Measurements from ENCODE around the gene FAM227A.

GRCh38 chr22:38645430-38645829, 10.8 kb downstream of the FAM227A start:
- TF ChIP-seq RAD21 (IDR thresholded peaks at IDR 0.05; ENCODE audit: low read depth) (no peak), ZBTB7A (IDR thresholded peaks at IDR 0.05; ENCODE audit: low read depth) (no peak), MAX (IDR thresholded peaks at IDR 0.05) (no peak), TAF1 (IDR thresholded peaks at IDR 0.05; ENCODE audit: low read depth) (no peak), NFIC (IDR thresholded peaks at IDR 0.05) (no peak), EP300 (IDR thresholded peaks at IDR 0.05; ENCODE audit: borderline replicate concordance) (no peak), FOXM1 (IDR thresholded peaks at IDR 0.05; ENCODE audit: borderline replicate concordance, low read depth) (no peak), TCF12 (IDR thresholded peaks at IDR 0.05; ENCODE audit: low read depth) (no peak), TEAD4 (IDR thresholded peaks at IDR 0.05) (no peak), YY1 (IDR thresholded peaks at IDR 0.05; ENCODE audit: low read depth) (no peak)
- TF ChIP-seq, protein P1, sequence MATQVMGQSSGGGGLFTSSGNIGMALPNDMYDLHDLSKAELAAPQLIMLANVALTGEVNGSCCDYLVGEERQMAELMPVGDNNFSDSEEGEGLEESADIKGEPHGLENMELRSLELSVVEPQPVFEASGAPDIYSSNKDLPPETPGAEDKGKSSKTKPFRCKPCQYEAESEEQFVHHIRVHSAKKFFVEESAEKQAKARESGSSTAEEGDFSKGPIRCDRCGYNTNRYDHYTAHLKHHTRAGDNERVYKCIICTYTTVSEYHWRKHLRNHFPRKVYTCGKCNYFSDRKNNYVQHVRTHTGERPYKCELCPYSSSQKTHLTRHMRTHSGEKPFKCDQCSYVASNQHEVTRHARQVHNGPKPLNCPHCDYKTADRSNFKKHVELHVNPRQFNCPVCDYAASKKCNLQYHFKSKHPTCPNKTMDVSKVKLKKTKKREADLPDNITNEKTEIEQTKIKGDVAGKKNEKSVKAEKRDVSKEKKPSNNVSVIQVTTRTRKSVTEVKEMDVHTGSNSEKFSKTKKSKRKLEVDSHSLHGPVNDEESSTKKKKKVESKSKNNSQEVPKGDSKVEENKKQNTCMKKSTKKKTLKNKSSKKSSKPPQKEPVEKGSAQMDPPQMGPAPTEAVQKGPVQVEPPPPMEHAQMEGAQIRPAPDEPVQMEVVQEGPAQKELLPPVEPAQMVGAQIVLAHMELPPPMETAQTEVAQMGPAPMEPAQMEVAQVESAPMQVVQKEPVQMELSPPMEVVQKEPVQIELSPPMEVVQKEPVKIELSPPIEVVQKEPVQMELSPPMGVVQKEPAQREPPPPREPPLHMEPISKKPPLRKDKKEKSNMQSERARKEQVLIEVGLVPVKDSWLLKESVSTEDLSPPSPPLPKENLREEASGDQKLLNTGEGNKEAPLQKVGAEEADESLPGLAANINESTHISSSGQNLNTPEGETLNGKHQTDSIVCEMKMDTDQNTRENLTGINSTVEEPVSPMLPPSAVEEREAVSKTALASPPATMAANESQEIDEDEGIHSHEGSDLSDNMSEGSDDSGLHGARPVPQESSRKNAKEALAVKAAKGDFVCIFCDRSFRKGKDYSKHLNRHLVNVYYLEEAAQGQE (IDR thresholded peaks at IDR 0.05; ENCODE audit: low read depth) = no peak
